K562 (cell line): ENCODE measurements around the gene NFE2. TPM values are rescaled to one million over a fixed set of nuclear protein-coding genes. Genes with fewer than 3 reads are reported as not detected.

ENCODE experiments used
- CBX3 ChIP-seq, 2 experiments: IDR thresholded peaks; 1 replicate in 1 of 2; 2 replicates in 1 of 2; pipeline ENCODE4 v1.6.1; 2012; ENCODE audit warnings: inconsistent platforms in 2 of 2, low read length in 2 of 2, borderline replicate concordance in 1 of 2, control low read depth in 1 of 2
- EGR1 ChIP-seq: fragments of 450-650 bp; conservative IDR thresholded peaks from 2 replicates; pipeline ENCODE4 v1.6.1; 2017; ENCODE audit warnings: mild to moderate bottlenecking
- GABPB2 ChIP-seq: fragments of 250-450 bp; sonication (Bioruptor Pico); conservative IDR thresholded peaks from 2 replicates; pipeline ENCODE4 v1.5.1; 2021; ENCODE audit warnings: mild to moderate bottlenecking
- MAFF ChIP-seq: IDR thresholded peaks from 2 replicates; pipeline ENCODE4 v1.6.1; 2012; ENCODE audit warnings: low read length, improper control_type of control experiment
- NCOA4 ChIP-seq: fragments of 450-650 bp; IDR thresholded peaks from 2 replicates; pipeline ENCODE4 v1.6.1; 2018; ENCODE audit warnings: mild to moderate bottlenecking; ENCODE audit not compliant: partially characterized antibody
- NFIC ChIP-seq: fragments of 450-650 bp; IDR thresholded peaks from 2 replicates; pipeline ENCODE4 v1.6.1; 2017; ENCODE audit warnings: mild to moderate bottlenecking, inconsistent platforms
- NFYB ChIP-seq: IDR thresholded peaks from 2 replicates; pipeline ENCODE4 v1.6.1; 2011; ENCODE audit warnings: mild to moderate bottlenecking, moderate library complexity; ENCODE audit not compliant: insufficient read length; ENCODE audit errors: extremely low read depth
- PHB2 ChIP-seq: fragments of 450-650 bp; IDR thresholded peaks from 2 replicates; pipeline ENCODE4 v1.6.1; 2017; ENCODE audit warnings: low read depth
- SIX5 ChIP-seq, 2 experiments: IDR thresholded peaks; 2 replicates each; pipeline ENCODE4 v1.6.1; 2011; ENCODE audit warnings: low read length in 2 of 2, borderline replicate concordance in 1 of 2, low read depth in 1 of 2, mild to moderate bottlenecking in 1 of 2, moderate library complexity in 1 of 2; ENCODE audit not compliant: insufficient read depth in 1 of 2
- TRIM24 ChIP-seq, 2 experiments: fragments of 450-650 bp; IDR thresholded peaks; 2 replicates each; pipeline ENCODE4 v1.6.1; 2016
- ZKSCAN1 ChIP-seq: fragments of 150-350 bp; IDR thresholded peaks from 2 replicates; pipeline ENCODE4 v1.6.1; 2016; ENCODE audit warnings: low read depth, low read length
- ZNF408 ChIP-seq: fragments of 250-450 bp; sonication (Bioruptor Pico); IDR thresholded peaks from 2 replicates; pipeline ENCODE4 v1.4.0; 2020; ENCODE audit warnings: low read depth, mild to moderate bottlenecking, moderate library complexity
- ZSCAN32 ChIP-seq: fragments of 450-650 bp; formaldehyde crosslinking; IDR thresholded peaks from 2 replicates; pipeline ENCODE4 v1.4.0; 2020; ENCODE audit warnings: mild to moderate bottlenecking, moderate library complexity
- polyA plus RNA-seq, 8 experiments: library from polyadenylated mRNA; depleted of rRNA in 4 of 8; stranded (reverse) in 5 of 8; unstranded in 3 of 8; fragments of >200 nt; fragmentation: Nextera tagmentation in 2 of 8; fragmentation: Illumina TruSeq in 1 of 8; extraction: Ambion mirVana in 2 of 8; extraction: Trizol in 1 of 8; gene quantifications; 2 replicates each; pipeline versions ENCODE4 v1.2.1 to v1.2.3, GENCODE V29; 2011 to 2014; ENCODE audit warnings: inconsistent platforms in 1 of 8, missing spikeins in 1 of 8
- total RNA-seq, 7 experiments: library from RNA; depleted of rRNA in 6 of 7; stranded (reverse); fragments of >200 nt in 6 of 7; fragmentation: Illumina TruSeq in 2 of 7; extraction: Trizol in 2 of 7; gene quantifications; 2 replicates each; pipeline versions ENCODE4 v1.2.1 to v1.2.3, GENCODE V29; 2011 to 2021; ENCODE audit warnings: low replicate concordance in 1 of 7
- TF ChIP-seq, protein P1 (sequence below): fragments of 450-650 bp; IDR thresholded peaks from 2 replicates; pipeline ENCODE4 v1.6.1; 2016; ENCODE audit warnings: mild to moderate bottlenecking, moderate library complexity
- TF ChIP-seq, protein P2 (sequence below): fragments of 450-650 bp; IDR thresholded peaks from 2 replicates; pipeline ENCODE4 v1.6.1; 2014; ENCODE audit warnings: low read depth, mild to moderate bottlenecking, moderate library complexity, borderline replicate concordance

Gene NFE2
- total and polyA plus RNA-seq, 9 of the 15 experiments (the other 6 are each of a cell fraction or from before 2014, with no cell fraction given) = 12.3 to 282 (median 208) TPM

DNA sequence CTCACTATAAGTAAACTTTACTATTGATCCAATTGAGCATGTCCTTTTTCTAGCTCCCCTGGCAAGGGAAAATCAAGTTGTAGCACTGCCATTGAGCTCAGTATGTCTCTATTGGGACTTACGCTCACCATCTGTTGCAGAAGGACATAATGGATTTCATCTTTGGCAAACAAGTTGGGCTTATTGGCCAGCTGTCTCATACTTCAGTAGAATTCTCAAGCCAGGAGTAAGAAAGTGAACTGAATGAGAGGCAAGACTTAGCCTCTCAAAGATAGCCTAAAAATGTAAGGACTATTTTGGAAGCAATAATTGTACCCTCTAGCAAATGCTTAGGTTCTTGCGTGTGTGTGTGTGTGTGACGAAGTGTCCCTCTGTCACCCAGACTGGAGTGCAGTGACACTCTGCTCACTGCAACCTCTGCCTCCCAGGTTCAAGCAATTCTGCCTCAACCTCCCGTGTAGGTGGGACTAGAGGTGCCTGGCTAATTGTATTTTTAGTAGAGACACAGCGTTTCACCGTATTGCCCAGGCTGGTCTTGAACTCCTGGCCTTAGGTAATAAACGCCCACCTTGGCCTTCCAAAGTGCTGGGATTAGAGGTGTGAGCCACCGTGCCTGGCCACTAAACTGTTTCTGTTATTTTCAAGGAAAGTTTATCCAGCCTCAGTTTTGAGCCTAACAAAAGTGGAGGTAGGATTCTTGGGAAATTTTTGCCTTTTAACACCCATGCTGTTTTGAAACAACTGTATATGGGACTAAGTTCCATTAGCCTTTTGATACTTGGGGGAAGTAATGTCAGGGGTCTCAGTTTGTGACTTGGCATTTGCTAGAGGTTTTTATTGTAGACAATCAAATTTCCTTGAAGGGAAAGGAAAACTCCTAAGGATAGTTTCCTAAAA is 13.3 kb downstream of the NFE2 start (continued):
- TF ChIP-seq, protein P1, sequence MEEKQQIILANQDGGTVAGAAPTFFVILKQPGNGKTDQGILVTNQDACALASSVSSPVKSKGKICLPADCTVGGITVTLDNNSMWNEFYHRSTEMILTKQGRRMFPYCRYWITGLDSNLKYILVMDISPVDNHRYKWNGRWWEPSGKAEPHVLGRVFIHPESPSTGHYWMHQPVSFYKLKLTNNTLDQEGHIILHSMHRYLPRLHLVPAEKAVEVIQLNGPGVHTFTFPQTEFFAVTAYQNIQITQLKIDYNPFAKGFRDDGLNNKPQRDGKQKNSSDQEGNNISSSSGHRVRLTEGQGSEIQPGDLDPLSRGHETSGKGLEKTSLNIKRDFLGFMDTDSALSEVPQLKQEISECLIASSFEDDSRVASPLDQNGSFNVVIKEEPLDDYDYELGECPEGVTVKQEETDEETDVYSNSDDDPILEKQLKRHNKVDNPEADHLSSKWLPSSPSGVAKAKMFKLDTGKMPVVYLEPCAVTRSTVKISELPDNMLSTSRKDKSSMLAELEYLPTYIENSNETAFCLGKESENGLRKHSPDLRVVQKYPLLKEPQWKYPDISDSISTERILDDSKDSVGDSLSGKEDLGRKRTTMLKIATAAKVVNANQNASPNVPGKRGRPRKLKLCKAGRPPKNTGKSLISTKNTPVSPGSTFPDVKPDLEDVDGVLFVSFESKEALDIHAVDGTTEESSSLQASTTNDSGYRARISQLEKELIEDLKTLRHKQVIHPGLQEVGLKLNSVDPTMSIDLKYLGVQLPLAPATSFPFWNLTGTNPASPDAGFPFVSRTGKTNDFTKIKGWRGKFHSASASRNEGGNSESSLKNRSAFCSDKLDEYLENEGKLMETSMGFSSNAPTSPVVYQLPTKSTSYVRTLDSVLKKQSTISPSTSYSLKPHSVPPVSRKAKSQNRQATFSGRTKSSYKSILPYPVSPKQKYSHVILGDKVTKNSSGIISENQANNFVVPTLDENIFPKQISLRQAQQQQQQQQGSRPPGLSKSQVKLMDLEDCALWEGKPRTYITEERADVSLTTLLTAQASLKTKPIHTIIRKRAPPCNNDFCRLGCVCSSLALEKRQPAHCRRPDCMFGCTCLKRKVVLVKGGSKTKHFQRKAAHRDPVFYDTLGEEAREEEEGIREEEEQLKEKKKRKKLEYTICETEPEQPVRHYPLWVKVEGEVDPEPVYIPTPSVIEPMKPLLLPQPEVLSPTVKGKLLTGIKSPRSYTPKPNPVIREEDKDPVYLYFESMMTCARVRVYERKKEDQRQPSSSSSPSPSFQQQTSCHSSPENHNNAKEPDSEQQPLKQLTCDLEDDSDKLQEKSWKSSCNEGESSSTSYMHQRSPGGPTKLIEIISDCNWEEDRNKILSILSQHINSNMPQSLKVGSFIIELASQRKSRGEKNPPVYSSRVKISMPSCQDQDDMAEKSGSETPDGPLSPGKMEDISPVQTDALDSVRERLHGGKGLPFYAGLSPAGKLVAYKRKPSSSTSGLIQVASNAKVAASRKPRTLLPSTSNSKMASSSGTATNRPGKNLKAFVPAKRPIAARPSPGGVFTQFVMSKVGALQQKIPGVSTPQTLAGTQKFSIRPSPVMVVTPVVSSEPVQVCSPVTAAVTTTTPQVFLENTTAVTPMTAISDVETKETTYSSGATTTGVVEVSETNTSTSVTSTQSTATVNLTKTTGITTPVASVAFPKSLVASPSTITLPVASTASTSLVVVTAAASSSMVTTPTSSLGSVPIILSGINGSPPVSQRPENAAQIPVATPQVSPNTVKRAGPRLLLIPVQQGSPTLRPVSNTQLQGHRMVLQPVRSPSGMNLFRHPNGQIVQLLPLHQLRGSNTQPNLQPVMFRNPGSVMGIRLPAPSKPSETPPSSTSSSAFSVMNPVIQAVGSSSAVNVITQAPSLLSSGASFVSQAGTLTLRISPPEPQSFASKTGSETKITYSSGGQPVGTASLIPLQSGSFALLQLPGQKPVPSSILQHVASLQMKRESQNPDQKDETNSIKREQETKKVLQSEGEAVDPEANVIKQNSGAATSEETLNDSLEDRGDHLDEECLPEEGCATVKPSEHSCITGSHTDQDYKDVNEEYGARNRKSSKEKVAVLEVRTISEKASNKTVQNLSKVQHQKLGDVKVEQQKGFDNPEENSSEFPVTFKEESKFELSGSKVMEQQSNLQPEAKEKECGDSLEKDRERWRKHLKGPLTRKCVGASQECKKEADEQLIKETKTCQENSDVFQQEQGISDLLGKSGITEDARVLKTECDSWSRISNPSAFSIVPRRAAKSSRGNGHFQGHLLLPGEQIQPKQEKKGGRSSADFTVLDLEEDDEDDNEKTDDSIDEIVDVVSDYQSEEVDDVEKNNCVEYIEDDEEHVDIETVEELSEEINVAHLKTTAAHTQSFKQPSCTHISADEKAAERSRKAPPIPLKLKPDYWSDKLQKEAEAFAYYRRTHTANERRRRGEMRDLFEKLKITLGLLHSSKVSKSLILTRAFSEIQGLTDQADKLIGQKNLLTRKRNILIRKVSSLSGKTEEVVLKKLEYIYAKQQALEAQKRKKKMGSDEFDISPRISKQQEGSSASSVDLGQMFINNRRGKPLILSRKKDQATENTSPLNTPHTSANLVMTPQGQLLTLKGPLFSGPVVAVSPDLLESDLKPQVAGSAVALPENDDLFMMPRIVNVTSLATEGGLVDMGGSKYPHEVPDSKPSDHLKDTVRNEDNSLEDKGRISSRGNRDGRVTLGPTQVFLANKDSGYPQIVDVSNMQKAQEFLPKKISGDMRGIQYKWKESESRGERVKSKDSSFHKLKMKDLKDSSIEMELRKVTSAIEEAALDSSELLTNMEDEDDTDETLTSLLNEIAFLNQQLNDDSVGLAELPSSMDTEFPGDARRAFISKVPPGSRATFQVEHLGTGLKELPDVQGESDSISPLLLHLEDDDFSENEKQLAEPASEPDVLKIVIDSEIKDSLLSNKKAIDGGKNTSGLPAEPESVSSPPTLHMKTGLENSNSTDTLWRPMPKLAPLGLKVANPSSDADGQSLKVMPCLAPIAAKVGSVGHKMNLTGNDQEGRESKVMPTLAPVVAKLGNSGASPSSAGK = no peak
- TF ChIP-seq PHB2 (no peak), TRIM24 (IDR thresholded peaks at IDR 0.05) (no peak; a peak in 1 of 4 replicates), ZKSCAN1 (no peak), ZSCAN32 (CRISPR knock-in tag) (no peak), SIX5 (IDR thresholded peaks at IDR 0.05; ENCODE audit: borderline replicate concordance in 1 of 2, insufficient read depth in 1 of 2, low read depth in 1 of 2, low read length in 2 of 2) (no peak), NFIC (peak; percentile 5; the same call in 1 of the 2 replicates), EGR1 (peak; percentile 42; the same call in 1 of the 2 replicates), NCOA4 (no peak), CBX3 (IDR thresholded peaks at IDR 0.05; ENCODE audit: borderline replicate concordance in 1 of 2, low read length in 2 of 2) (no peak), MAFF (no peak), ZNF408 (CRISPR knock-in tag) (no peak), NFYB (no peak), GABPB2 (CRISPR knock-in tag) (no peak)
- TF ChIP-seq, protein P2, sequence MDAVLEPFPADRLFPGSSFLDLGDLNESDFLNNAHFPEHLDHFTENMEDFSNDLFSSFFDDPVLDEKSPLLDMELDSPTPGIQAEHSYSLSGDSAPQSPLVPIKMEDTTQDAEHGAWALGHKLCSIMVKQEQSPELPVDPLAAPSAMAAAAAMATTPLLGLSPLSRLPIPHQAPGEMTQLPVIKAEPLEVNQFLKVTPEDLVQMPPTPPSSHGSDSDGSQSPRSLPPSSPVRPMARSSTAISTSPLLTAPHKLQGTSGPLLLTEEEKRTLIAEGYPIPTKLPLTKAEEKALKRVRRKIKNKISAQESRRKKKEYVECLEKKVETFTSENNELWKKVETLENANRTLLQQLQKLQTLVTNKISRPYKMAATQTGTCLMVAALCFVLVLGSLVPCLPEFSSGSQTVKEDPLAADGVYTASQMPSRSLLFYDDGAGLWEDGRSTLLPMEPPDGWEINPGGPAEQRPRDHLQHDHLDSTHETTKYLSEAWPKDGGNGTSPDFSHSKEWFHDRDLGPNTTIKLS = no peak
